KBM-7 (cell line): ENCODE data around the gene CFAP251.
A peak's percentile ranks its signal among the peaks of the same experiment; 100 is the strongest.

Source experiments
- DNase-seq: peaks from one replicate; pipeline ENCODE4 v3.0.0-alpha.2; 2015
- in situ Hi-C: fragments of 300-500 bp; cut with MboI; formaldehyde crosslinking; loops from 2 replicates; pipeline ENCODE4 v1.14.3; 2020; ENCODE audit warnings: low sequenced_read_pairs, low pct_unique_long_range_greater_than_20kb, mixed read lengths

The CFAP251 gene

DNA sequence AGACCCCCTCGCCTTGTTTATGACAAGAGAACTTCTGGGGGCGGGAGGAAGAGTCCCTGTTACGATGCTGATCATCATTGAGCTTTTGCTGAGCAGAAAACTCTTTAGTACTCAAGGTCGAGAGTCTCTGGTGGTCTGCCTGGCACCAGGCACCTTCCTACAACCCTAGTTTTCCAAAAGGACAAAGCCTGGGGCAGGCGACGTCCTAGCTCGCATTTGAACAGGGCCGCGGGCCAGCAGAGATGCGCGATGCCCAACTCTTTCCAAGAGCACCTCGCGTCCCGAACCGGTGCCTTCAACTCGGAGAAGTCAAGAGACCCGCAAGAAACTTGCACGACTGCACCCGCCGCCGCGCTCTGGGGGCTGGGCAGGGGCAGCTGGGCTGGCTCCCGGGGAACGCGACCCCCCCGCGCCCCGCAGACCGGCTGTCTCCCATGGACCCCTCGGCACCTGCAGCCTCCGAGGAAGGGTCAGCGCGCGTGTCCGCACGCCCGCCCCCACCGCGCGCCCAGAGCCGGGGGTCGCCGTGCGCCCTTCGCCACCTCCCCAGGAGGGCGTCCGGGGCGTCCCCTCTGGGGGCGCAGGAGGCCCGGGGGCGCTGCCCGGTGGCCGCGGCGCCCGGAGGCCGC, 102.9 kb downstream of the CFAP251 start:
- DNase-seq, result peak; percentile 43
- in situ Hi-C loops, result no loop called here

DNA sequence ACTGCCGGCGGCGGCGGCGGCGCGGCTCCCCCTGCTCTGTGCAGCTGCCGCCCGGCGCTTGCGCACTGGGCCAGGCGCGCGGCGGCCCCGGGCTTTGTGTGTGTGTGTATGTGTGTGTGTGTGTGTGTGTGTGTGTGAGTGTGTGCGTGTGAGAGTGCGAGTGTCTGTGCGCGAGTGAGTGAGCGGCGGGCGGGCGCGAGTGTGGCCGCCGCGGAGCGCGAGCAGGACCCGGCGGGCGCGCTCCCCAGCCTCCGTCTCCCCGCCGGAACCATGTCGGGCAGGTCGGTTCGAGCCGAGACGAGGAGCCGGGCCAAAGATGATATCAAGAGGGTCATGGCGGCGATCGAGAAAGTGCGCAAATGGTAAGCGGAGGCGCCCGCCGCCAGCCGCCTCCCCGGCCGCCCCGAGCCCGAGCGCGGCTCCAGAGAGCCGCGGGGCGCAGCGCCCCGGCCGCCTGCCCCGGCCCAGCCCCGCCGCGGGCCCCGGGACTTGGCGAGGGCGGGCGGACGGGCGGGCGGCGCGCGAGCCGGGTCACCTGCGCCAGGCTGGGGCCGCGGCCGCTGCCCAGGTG, 103.5 kb downstream of the CFAP251 start, which contains the start of gene BCL7A:
Gene BCL7A (plus strand): TSS at position 63 of the 571 bp plus-strand sequence. CDS start 208 bp downstream, at position 271.
- in situ Hi-C loops, result no loop called here
- DNase-seq, result peak; percentile 93

- in situ Hi-C loops, result no loop called here
- no peak for DNase-seq
Measured at GRCh38 chr12:122022393-122023338, 104.3 kb downstream of the CFAP251 start.

DNA sequence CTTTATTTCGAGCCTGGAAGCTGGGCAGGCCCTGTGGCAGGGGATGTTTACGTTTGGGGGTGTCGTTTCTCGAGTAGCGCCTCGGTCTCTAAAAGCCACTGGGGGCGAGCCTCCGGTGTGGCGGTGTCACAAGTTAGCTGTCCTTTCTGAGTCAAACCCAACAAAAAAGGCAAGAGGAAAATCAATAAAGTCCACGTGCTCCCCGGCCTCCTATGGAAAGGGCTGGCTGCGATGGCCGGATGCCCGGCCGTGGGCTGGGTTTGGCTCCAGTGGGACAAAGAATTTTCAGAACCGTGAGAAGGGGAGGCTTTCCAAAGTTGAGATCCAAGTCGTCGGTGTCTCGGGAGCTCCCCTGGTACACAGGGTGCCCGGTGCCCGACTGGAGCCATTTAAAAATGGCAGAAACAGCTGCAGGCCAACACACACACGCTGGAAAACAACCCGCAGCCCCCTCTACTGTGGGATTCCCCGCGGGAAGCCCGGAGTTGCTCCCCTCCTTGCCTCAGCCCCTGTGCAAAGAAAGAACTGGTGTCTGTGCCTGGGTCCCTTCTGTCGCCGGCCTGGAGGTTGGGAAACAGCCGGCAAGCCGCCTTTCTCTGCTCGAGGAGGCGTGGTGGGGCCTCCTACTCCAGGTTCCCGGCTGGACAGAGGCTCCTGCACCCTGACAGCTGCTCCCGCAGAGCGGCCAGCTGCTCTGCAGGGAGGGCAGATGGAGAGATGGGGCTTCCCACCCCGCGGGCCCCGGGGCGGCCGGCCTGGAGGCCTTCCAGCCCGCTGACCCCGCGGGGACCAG, 105.1 kb downstream of the CFAP251 start:
- DNase-seq, result peak; percentile 52
- in situ Hi-C loops, result no loop called here

DNA sequence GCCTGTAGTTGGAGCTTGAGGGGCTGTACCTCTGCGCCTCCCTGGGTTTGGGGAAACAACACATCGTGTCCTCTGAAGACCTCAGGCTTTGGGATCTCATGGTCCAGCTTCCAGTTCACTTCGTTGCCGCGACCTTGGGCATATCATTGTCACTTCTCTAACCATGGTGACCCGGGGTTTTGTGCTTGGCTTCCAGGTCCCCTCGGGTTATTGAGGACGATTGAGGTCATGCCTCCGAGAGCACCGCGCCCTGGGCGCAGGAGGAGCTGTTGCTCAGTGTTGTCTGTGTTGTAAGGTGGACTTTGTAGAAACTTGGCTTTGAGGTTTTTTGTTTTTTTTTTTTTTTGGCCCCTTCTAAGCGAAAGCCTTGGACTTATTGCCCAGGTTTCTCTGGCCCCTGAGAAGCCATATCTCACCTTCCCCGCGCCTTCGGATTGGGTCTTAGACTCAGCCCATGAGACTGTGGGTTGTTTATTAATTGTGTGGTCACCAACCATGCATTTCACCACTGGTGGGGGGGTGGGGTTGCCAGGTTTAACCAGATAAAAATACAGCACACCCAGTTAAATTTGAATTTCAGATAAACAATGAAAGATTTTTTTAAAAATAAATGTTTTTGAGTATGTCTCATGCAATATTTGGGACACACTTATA, 105.9 kb downstream of the CFAP251 start:
- in situ Hi-C loops, result no loop called here
- no peak for DNase-seq

DNA sequence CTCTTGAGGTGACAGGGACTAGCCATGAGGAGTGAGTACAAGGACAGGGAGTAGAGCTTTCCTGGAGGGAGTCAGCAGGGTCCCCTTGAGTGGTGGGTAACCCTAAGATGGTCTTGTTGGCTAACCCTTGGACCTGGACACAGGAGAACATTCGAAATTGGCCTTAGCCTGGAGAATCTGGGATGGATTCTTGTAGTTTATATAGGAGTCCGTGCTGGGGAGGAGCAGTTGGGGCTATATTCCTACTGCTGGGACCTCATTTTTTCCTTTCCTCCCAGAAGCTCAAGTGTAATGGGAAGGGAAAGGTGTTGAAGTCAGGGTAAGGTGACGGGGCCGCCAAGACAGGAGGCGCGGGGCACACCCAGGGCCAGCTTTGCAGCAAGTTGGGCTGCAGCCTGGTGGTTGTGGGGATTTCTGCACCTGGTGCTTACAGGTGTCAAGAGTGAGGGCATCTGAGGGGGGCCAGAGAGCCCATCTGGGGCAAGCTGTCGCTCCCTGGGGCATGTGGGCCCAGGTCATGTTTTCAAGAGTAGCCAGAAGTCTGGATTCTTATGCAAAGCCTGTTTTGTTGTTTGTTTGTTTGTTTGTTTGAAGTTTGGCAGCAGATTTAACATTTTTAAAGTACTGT, 108.4 kb downstream of the CFAP251 start:
- no peak for DNase-seq
- in situ Hi-C loops, result no loop called here

GRCh38 chr12:122028165-122028904, 109.9 kb downstream of the CFAP251 start:
- in situ Hi-C loops, result no loop called here
- no peak for DNase-seq

GRCh38 chr12:122028905-122029560, 110.6 kb downstream of the CFAP251 start:
- DNase-seq, result no peak
- in situ Hi-C loops, result no loop called here

DNA sequence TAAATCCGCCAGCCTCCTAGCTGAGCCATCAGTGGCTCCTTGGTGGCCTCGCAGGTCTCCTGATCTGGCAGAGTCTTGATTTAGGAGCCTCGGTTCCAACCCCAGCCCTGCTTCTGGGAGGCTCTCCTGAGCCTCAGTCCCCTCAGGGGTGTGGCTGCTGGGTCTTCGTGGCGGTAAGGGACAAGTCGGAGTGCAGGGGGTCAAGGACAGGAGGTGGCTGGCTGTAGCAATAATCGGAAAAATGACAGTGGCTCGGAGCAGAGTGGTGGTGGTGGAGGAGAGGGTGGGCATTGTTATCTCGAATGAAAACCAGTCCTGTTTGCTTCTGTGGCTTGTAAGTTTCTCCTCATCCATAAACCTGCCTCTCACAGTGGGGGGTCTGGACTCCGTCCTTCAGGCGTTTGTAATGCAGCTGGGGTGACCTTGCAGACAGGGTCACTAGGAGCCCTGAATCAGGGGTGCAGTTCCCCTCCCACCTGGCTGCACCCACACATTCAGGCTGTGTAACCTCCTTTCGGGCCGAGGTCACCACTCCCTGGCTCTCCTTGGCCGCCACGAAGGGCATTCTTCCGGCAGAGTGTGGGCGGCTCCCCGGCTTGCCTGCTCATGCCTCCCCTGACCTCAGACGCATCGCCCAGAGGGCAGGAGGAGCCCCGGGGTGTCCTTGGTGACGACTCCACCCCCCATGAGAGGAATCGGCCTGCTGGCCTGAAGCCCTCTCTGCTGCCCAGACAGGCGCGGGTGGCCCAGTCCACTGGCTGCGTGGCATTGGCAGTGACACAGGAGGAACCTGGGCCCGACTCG, 111.4 kb downstream of the CFAP251 start:
- no peak for DNase-seq
- in situ Hi-C loops, result no loop called here

GRCh38 chr12:122030424-122031035, 112.1 kb downstream of the CFAP251 start:
- in situ Hi-C loops, result no loop called here
- no peak for DNase-seq

- DNase-seq, result peak; percentile 58
- in situ Hi-C loops, result no loop called here
Measured at GRCh38 chr12:122031342-122032216, 113.2 kb downstream of the CFAP251 start.

- in situ Hi-C loops, result no loop called here
- no peak for DNase-seq
Measured at GRCh38 chr12:122032580-122032979, 114.2 kb downstream of the CFAP251 start.

DNA sequence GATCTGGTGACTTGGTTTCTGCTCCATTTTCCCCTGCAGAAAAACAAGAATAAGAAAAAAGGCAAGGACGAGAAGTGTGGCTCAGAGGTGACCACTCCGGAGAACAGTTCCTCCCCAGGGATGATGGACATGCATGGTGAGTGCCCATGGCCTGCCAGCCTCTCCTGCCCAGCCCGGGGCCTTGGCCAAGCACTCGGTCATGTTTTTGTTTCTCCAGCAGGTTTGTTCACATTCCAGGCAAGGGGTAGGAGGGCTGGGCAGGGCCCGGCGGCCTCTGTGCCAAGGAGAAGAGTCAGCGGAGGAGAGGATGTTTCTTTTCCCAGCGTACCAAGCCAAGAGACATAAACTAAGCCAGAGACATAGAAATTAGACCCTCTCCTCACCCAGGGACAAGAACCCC, 116.9 kb downstream of the CFAP251 start:
- in situ Hi-C loops, result no loop called here
- no peak for DNase-seq

DNA sequence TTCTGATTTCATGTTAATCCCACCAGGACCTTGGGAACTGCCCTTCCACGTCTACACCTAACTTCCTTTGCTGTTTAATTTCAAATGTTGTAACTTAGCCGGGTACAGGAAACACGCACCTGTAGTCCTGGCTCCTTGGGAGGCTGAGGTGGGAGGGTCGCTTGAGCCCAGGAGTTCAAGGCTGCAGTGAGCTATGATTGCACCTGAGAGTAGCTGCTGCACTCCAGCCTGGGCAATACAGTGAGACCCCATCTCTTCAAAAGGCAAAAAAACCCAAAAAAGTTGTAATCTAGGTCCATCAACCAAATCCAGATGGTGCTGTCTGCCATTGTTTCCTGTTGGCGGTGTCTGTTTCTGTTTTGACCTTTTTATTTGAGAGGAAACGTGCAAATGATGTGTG, 117.8 kb downstream of the CFAP251 start:
- in situ Hi-C loops, result no loop called here

More for the DNA sequence above, 117.8 kb downstream of the CFAP251 start:
- no peak for DNase-seq
